ENCODE data around the gene ISL2. TPM values are rescaled to one million over a fixed set of nuclear protein-coding genes. Genes with fewer than 3 reads are reported as not detected.

Gene ISL2
- total RNA-seq, 1 donor from 2014 or later, result not detected

- Histone ChIP-seq H3K27ac (no peak overlapping the region), H3K36me3 (no peaks in the 10 kb centered on the region), H3K27me3 (peaks cover 39% of the 10 kb centered on the region), H3K4me3 (no peak overlapping the region), H3K9me3 (no peaks in the 10 kb centered on the region), H3K4me1 (peaks cover 4 to 14% of the 10 kb centered on the region in 2 donors)
- intact Hi-C loops (cut with DNase I), result no loop called here
- TF ChIP-seq CTCF (IDR thresholded peaks at IDR 0.05), result peak in 1 of 3 experiments; percentile 5
- DNase-seq (ENCODE audit: low spot score in 2 of 2), result no peak
Measured at GRCh38 chr15:76333720-76334437, 2.7 kb upstream of the ISL2 start.

GRCh38 chr15:76334438-76335306 lies 1.9 kb upstream of the ISL2 start:
- intact Hi-C loops (cut with DNase I), result no loop called here
- DNase-seq (ENCODE audit: low spot score in 2 of 2), result no peak
- Histone ChIP-seq H3K27me3 (peaks cover 44% of the 10 kb centered on the region), H3K9me3 (no peaks in the 10 kb centered on the region), H3K36me3 (no peaks in the 10 kb centered on the region), H3K27ac (no peak overlapping the region), H3K4me1 (peaks cover 5 to 17% of the 10 kb centered on the region in 2 donors), H3K4me3 (no peak overlapping the region)
- no peak for TF ChIP-seq CTCF (IDR thresholded peaks at IDR 0.05)

GRCh38 chr15:76335307-76336253 lies 993 bp upstream of the ISL2 start:
- Histone ChIP-seq H3K36me3 (no peaks in the 10 kb centered on the region), H3K4me1 (peaks cover 13 to 26% of the 10 kb centered on the region in 2 donors), H3K4me3 (no peak overlapping the region), H3K27me3 (peaks cover 52% of the 10 kb centered on the region), H3K27ac (no peak overlapping the region), H3K9me3 (no peaks in the 10 kb centered on the region)
- no peak for TF ChIP-seq CTCF (IDR thresholded peaks at IDR 0.05)
- no peak for DNase-seq (ENCODE audit: low spot score in 2 of 2)
- intact Hi-C loops (cut with DNase I), result no loop called here

GRCh38 chr15:76337059-76337695 lies 604 bp downstream of the ISL2 start:
- Histone ChIP-seq H3K27ac (no peak overlapping the region), H3K27me3 (peaks cover 59% of the 10 kb centered on the region), H3K9me3 (no peaks in the 10 kb centered on the region), H3K4me1 (peaks cover 17 to 42% of the 10 kb centered on the region in 2 donors), H3K4me3 (no peak overlapping the region), H3K36me3 (no peaks in the 10 kb centered on the region)
- TF ChIP-seq CTCF (IDR thresholded peaks at IDR 0.05), result no peak
- DNase-seq (ENCODE audit: low spot score in 2 of 2), result no peak
- intact Hi-C loops (cut with DNase I), result no loop called here
